PC-3 (cell line): ENCODE data around the gene VPS37B. TPM values are rescaled to one million over a fixed set of nuclear protein-coding genes. Genes with fewer than 3 reads are reported as not detected.
A peak's percentile ranks its signal among the peaks of the same experiment; 100 is the strongest.

ENCODE experiments used
- ATAC-seq: fragments of 200-7000 bp; cut with Tn5 transposase; 2 replicates; pipeline ENCODE4 v1.9.1; 2020; ENCODE audit warnings: mild to moderate bottlenecking, moderate library complexity
- BruUV-seq: library from RNA; stranded (reverse); fragments of 400-500 nt; replicated peaks from 2 replicates; lab custom pipeline; 2021; lab: Mats Ljungman, UMichigan
- CTCF ChIA-PET: fragments of 300-600 bp; sonication (Branson Sonifier 250); formaldehyde crosslinking; loops from one replicate; lab custom pipeline; 2022; ENCODE audit warnings: antibody characterized with exemption; lab: Charles Lee
- POLR2A ChIA-PET: fragments of 300-600 bp; sonication (Branson Sonifier 250); formaldehyde crosslinking; loops from one replicate; lab custom pipeline; 2022; ENCODE audit warnings: antibody characterized with exemption; ENCODE audit not compliant: unreplicated experiment; lab: Charles Lee
- DNase-seq: peaks from one replicate; pipeline ENCODE4 v3.0.0-alpha.2; 2015
- H2AFZ ChIP-seq: fragments of 300-600 bp; sonication (generic); 2 replicates; pipeline ENCODE4 v1.6.0; 2016; ENCODE audit warnings: antibody characterized with exemption, low read length
- H3F3A ChIP-seq: fragments of 300-600 bp; sonication (generic); one replicate; pipeline ENCODE4 v1.6.0; 2017; ENCODE audit warnings: antibody characterized with exemption, low read length, control low read depth, mild to moderate bottlenecking; ENCODE audit not compliant: unreplicated experiment
- H3K27ac ChIP-seq: fragments of 300-600 bp; sonication (generic); 2 replicates; pipeline ENCODE4 v1.5.1; 2016; ENCODE audit warnings: mild to moderate bottlenecking, low read length
- H3K27me3 ChIP-seq: fragments of 300-600 bp; sonication (generic); 2 replicates; pipeline ENCODE4 v1.6.1; 2016; ENCODE audit warnings: low read length, mixed read lengths
- H3K36me3 ChIP-seq: fragments of 300-600 bp; sonication (generic); 2 replicates; pipeline ENCODE4 v1.6.1; 2016; ENCODE audit warnings: low read depth, mixed run types, low read length, mixed read lengths
- H3K4me1 ChIP-seq: fragments of 300-600 bp; sonication (generic); 2 replicates; pipeline ENCODE4 v1.5.1; 2016; ENCODE audit warnings: low read length; ENCODE audit not compliant: insufficient read depth
- H3K4me2 ChIP-seq: fragments of 300-600 bp; sonication (generic); 2 replicates; pipeline ENCODE4 v1.6.0; 2016; ENCODE audit warnings: low read length
- H3K4me3 ChIP-seq: fragments of 300-600 bp; sonication (generic); 2 replicates; pipeline ENCODE4 v1.5.1; 2016; ENCODE audit warnings: mild to moderate bottlenecking, low read length, mixed read lengths
- H3K79me2 ChIP-seq: fragments of 300-600 bp; sonication (generic); 2 replicates; pipeline ENCODE4 v1.6.1; 2017; ENCODE audit warnings: low read length, mixed read lengths
- H3K9ac ChIP-seq: fragments of 300-600 bp; sonication (generic); 2 replicates; pipeline ENCODE4 v1.6.0; 2016; ENCODE audit warnings: mild to moderate bottlenecking, low read length
- H3K9me2 ChIP-seq: fragments of 300-600 bp; sonication (generic); replicated peaks from 2 replicates; pipeline ENCODE4 v1.6.1; 2016; ENCODE audit warnings: mixed run types, low read length, mixed read lengths
- H3K9me3 ChIP-seq: fragments of 300-600 bp; sonication (generic); 2 replicates; pipeline ENCODE4 v1.6.1; 2016; ENCODE audit warnings: low read length, mixed read lengths
- H4K20me1 ChIP-seq: fragments of 300-600 bp; sonication (generic); 2 replicates; pipeline ENCODE4 v1.6.1; 2016; ENCODE audit warnings: low read length, mixed read lengths
- CTCF ChIP-seq: fragments of 300-600 bp; sonication (generic); conservative IDR thresholded peaks from 2 replicates; pipeline ENCODE4 v1.5.1; 2017; ENCODE audit warnings: antibody characterized with exemption, low read depth, mild to moderate bottlenecking, low read length
- EZH2 ChIP-seq: fragments of 300-600 bp; sonication (generic); IDR thresholded peaks from one replicate; pipeline ENCODE4 v1.6.1; 2017; ENCODE audit warnings: antibody characterized with exemption, mild to moderate bottlenecking, low read length; ENCODE audit not compliant: unreplicated experiment
- EZH2phosphoT487 ChIP-seq: fragments of 300-600 bp; sonication (generic); IDR thresholded peaks from 2 replicates; pipeline ENCODE4 v1.6.1; 2018; ENCODE audit warnings: mild to moderate bottlenecking, antibody characterized with exemption, low read length, borderline replicate concordance
- intact Hi-C: fragments of 100-400 bp; cut with micrococcal nuclease; formaldehyde crosslinking; loops from 2 replicates; pipeline ENCODE4 v1.9.0; 2023
- total RNA-seq: library from RNA; depleted of rRNA; stranded (reverse); fragments of >200 nt; gene quantifications from 2 replicates; pipeline ENCODE4 v1.2.3, GENCODE V29; 2014

VPS37B gene
- total RNA-seq, 1 experiment from 2014 or later, result 74.3 TPM

GRCh38 chr12:122870867-122871664, 24.9 kb downstream of the VPS37B start:
- Histone ChIP-seq H3K79me2 (peaks cover 77% of the 10 kb centered on the region), H3K4me1 (peaks cover 22% of the 10 kb centered on the region), H4K20me1 (peaks cover 22% of the 10 kb centered on the region), H3K4me3 (no peak overlapping the region), H2AFZ (no peak overlapping the region), H3K4me2 (no peak overlapping the region), H3K9ac (no peak overlapping the region), H3F3A (no peaks in the 10 kb centered on the region), H3K27ac (peak overlapping the region; percentile 37; the same call in 1 of the 2 replicates), H3K36me3 (peaks cover 43% of the 10 kb centered on the region), H3K9me2 (no peaks in the 10 kb centered on the region), H3K9me3 (no peaks in the 10 kb centered on the region), H3K27me3 (no peaks in the 10 kb centered on the region)
- no TSS peak for BruUV-seq
- TF ChIP-seq CTCF, result no peak
- TF ChIP-seq EZH2, result no peak
- no peak for TF ChIP-seq EZH2phosphoT487
- ChIA-PET CTCF (no interaction called here), POLR2A (interaction anchor here (0.6 kb wide), 2 partner anchors 20 to 22 kb away, joined by 3 to 7 read pairs; no protein-coding TSS in a partner anchor)
- intact Hi-C loops, result no loop called here
- no peak for ATAC-seq
- DNase-seq, result no peak

- intact Hi-C loops, result no loop called here
- no peak overlapping the region for H3K27ac ChIP-seq
- ChIA-PET CTCF (no interaction called here), POLR2A (interaction anchor here (0.6 kb wide), 1 partner anchor 23 kb away, joined by 7 read pairs; no protein-coding TSS in a partner anchor)
- H3K9me2 ChIP-seq, result no peaks in the 10 kb centered on the region
- no peak overlapping the region for H3K4me3 ChIP-seq
- peaks cover 22% of the 10 kb centered on the region for H4K20me1 ChIP-seq
- H2AFZ ChIP-seq, result no peak overlapping the region
- no peak overlapping the region for H3K4me2 ChIP-seq
- BruUV-seq, result no TSS peak
- DNase-seq, result no peak
- H3F3A ChIP-seq, result no peaks in the 10 kb centered on the region
- TF ChIP-seq CTCF (no peak), EZH2phosphoT487 (no peak), EZH2 (no peak)
- ATAC-seq, result no peak
- peaks cover 22% of the 10 kb centered on the region for H3K4me1 ChIP-seq
- H3K9me3 ChIP-seq, result no peaks in the 10 kb centered on the region
- H3K27me3 ChIP-seq, result no peaks in the 10 kb centered on the region
- H3K36me3 ChIP-seq, result peaks cover 49% of the 10 kb centered on the region
- peaks cover 70% of the 10 kb centered on the region for H3K79me2 ChIP-seq
- H3K9ac ChIP-seq, result no peak overlapping the region
These were observed 25.6 kb downstream of the VPS37B start for GRCh38 chr12:122870163-122870842.
